ENCODE measurements around the gene C11orf97. TPM values are rescaled to one million over a fixed set of nuclear protein-coding genes. Genes with fewer than 3 reads are reported as not detected.

Gene C11orf97
- total RNA-seq, 1 experiment from 2014 or later, result not detected

- intact Hi-C loops (cut with micrococcal nuclease; ENCODE audit: unreplicated experiment), result no loop called here
- BruUV-seq (replicated peaks), result no TSS peak
Measured at GRCh38 chr11:94532211-94532610, 19.9 kb downstream of the C11orf97 start.

GRCh38 chr11:94533206-94533605, 20.9 kb downstream of the C11orf97 start:
- Histone ChIP-seq H3K4me1 (ENCODE audit: control insufficient read depth, insufficient read depth, low read length) (no peaks in the 10 kb centered on the region), H3K27me3 (ENCODE audit: control insufficient read depth, insufficient read depth, low read length) (peaks cover 2% of the 10 kb centered on the region; the same call in 1 of the 2 replicates), H3K27ac (ENCODE audit: low read length) (no peak overlapping the region), H3K36me3 (ENCODE audit: control insufficient read depth, insufficient read depth, low read length) (no peaks in the 10 kb centered on the region), H3K9me3 (ENCODE audit: control insufficient read depth, insufficient read depth, low read depth, low read length) (no peaks in the 10 kb centered on the region), H3K4me3 (ENCODE audit: low read depth in 2 of 2, low read length in 2 of 2) (no peak overlapping the region)
- in situ Hi-C loops (cut with HindIII; ENCODE audit: low pct_unique_long_range_greater_than_20kb, low sequenced_read_pairs) (no loop called here), intact Hi-C loops (cut with micrococcal nuclease; ENCODE audit: unreplicated experiment) (no loop called here)
- TF ChIP-seq TCF7L2 (IDR thresholded peaks at IDR 0.05; ENCODE audit: low read depth, low read length) (no peak), REST (IDR thresholded peaks at IDR 0.05; ENCODE audit: insufficient read depth in 1 of 2, low read depth in 2 of 2, low read length in 1 of 2) (no peak), SIN3A (IDR thresholded peaks at IDR 0.05; ENCODE audit: borderline replicate concordance, insufficient read depth, low read depth, low read length) (no peak), POLR2AphosphoS5 (IDR thresholded peaks at IDR 0.05; ENCODE audit: low read depth, low read length) (no peak), CTCF (IDR thresholded peaks at IDR 0.05) (no peak)
- DNase-seq (ENCODE audit: low read depth, low spot score) (no peak), ATAC-seq (no peak)
- POLR2A ChIA-PET, result interaction anchor here (0.6 to 1.0 kb wide), 2 partner anchors 11 to 48 kb away, joined by 3 read pairs; partner anchors contain the start of gene FUT4
- BruUV-seq (replicated peaks), result no TSS peak
- CTCF ChIA-PET, result no interaction called here

More at GRCh38 chr11:94532211-94532610, 19.9 kb downstream of the C11orf97 start:
- no peaks in the 10 kb centered on the region for H3K9me3 ChIP-seq (ENCODE audit: control insufficient read depth, insufficient read depth, low read depth, low read length)
- H3K4me3 ChIP-seq (ENCODE audit: low read depth in 2 of 2, low read length in 2 of 2), result no peak overlapping the region
- H3K36me3 ChIP-seq (ENCODE audit: control insufficient read depth, insufficient read depth, low read length), result no peaks in the 10 kb centered on the region
- CTCF ChIA-PET, result interaction anchor here (0.6 kb wide), 1 partner anchor 152 kb away, joined by 3 read pairs; no protein-coding TSS in a partner anchor
- in situ Hi-C loops (cut with HindIII; ENCODE audit: low pct_unique_long_range_greater_than_20kb, low sequenced_read_pairs), result no loop called here
- no peaks in the 10 kb centered on the region; the same call in 1 of the 2 replicates for H3K27me3 ChIP-seq (ENCODE audit: control insufficient read depth, insufficient read depth, low read length)
- TF ChIP-seq POLR2AphosphoS5 (IDR thresholded peaks at IDR 0.05; ENCODE audit: low read depth, low read length) (no peak), REST (IDR thresholded peaks at IDR 0.05; ENCODE audit: insufficient read depth in 1 of 2, low read depth in 2 of 2, low read length in 1 of 2) (no peak), CTCF (IDR thresholded peaks at IDR 0.05) (no peak), SIN3A (IDR thresholded peaks at IDR 0.05; ENCODE audit: borderline replicate concordance, insufficient read depth, low read depth, low read length) (no peak), TCF7L2 (IDR thresholded peaks at IDR 0.05; ENCODE audit: low read depth, low read length) (no peak)
- DNase-seq (ENCODE audit: low read depth, low spot score) (no peak), ATAC-seq (no peak)
- H3K27ac ChIP-seq (ENCODE audit: low read length), result no peak overlapping the region
- POLR2A ChIA-PET, result interaction anchor here (0.7 kb wide), 1 partner anchor 56 kb away, joined by 3 read pairs; no protein-coding TSS in a partner anchor
- no peaks in the 10 kb centered on the region for H3K4me1 ChIP-seq (ENCODE audit: control insufficient read depth, insufficient read depth, low read length)
